T-helper 1 cell treated with Interleukin-12 subunit alpha and Interleukin-12 subunit beta and Interleukin-4 antibody, amounts not matched to agents 30 μg/mL and 1 μg/mL, for 36 hours (primary cell): Measurements from ENCODE around the gene LAMA2.

Source experiments
- H3K27ac Mint-ChIP-seq: one replicate; pipeline ENCODE4 v1.8.0; 2021; ENCODE audit warnings: mild to moderate bottlenecking, mixed read lengths
- H3K27me3 Mint-ChIP-seq: one replicate; pipeline ENCODE4 v1.8.0; 2021; ENCODE audit warnings: low read depth, mixed read lengths
- H3K36me3 Mint-ChIP-seq: one replicate; pipeline ENCODE4 v1.8.0; 2021; ENCODE audit warnings: low read depth, mixed read lengths
- H3K4me1 Mint-ChIP-seq: one replicate; pipeline ENCODE4 v1.8.0; 2021; ENCODE audit warnings: low read depth, mixed read lengths
- H3K4me3 Mint-ChIP-seq: one replicate; pipeline ENCODE4 v1.8.0; 2021; ENCODE audit warnings: mild to moderate bottlenecking, moderate library complexity, mixed read lengths
- H3K9me3 Mint-ChIP-seq: one replicate; pipeline ENCODE4 v1.8.0; 2021; ENCODE audit warnings: mixed read lengths

The LAMA2 gene

DNA sequence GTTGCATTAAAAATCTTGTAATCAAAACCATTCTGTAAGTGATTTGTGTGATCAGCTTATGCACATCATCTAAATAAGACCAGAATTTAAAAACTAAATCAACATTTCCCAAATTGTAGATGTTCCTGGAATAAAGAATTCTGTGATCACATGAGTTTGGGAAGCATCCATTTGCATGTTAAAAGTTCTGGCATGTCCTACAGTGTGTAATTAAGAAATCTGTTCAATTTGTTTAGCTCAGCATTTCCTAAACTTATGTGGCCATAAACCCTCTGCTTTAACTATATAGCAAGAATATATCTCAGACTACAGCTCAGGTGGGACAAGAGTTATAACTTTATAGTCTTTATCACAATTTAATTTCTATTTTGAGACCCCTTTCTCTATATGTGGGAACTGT lies 399.1 kb downstream of the LAMA2 start:
- Mint-ChIP-seq H3K27ac (no peak overlapping the region), H3K4me3 (no peak overlapping the region), H3K4me1 (peaks cover 23% of the 10 kb centered on the region), H3K27me3 (peaks cover 3% of the 10 kb centered on the region), H3K36me3 (peaks cover 2% of the 10 kb centered on the region), H3K9me3 (no peaks in the 10 kb centered on the region)

DNA sequence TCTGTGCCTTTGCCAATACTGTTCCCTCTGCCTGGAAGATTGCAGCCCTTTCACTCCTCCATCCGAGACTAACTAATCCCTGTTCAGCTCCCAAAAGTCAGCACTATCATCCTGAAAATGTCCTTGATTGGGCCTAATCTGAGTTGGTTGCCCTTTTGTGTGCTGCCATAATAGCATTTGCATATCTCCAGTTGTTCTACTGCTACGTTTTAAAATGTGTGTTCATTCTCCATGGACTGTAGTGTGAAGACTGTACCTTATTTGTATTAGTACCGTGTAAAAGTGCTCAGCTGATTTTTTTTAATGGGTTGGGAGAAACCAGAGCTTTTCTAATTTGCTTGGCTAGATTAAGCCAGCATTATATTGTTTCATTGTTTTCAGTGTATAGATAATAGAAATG lies 401.3 kb downstream of the LAMA2 start:
- Mint-ChIP-seq H3K36me3 (peaks cover 2% of the 10 kb centered on the region), H3K4me3 (no peak overlapping the region), H3K27ac (no peak overlapping the region), H3K27me3 (peaks cover 8% of the 10 kb centered on the region), H3K9me3 (no peaks in the 10 kb centered on the region), H3K4me1 (peaks cover 22% of the 10 kb centered on the region)

DNA sequence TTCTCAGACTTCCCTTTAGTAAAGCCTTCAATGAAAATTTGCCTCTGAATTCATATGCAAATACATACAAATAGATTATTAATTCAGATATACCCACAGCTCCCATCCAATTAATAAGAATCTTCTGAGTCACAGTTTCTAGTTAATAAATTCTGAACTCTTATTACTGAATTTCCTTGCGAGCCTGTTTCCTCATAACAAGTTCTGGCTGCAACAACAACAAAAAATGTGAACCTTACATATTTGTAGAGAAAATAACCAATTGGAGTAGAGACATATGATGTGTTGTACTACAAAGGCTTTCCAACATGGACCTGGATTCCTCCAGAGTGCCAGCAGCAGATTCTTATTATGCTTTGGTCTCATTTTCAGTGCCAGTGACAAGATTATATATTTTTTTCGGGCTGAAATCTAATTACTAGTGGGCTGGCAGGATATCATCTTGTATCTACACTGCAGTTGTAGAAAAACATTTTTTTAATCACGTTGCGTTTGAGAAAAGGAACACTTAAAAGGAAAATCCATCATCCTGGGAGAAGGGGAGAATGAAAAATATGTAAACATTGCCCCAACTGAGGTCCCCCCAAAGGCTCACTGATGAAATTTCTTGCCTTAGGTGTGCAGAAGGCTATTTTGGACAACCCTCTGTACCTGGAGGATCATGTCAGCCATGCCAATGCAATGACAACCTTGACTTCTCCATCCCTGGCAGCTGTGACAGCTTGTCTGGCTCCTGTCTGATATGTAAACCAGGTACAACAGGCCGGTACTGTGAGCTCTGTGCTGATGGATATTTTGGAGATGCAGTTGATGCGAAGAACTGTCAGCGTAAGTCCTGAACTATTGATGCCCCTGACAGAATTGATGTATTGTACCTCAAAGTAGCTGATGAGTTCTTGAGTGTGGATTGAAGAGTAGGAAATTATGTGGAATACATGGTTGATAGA lies 404.6 kb downstream of the LAMA2 start:
- Mint-ChIP-seq H3K4me1 (peaks cover 7% of the 10 kb centered on the region), H3K27ac (no peak overlapping the region), H3K4me3 (no peak overlapping the region), H3K36me3 (peaks cover 2% of the 10 kb centered on the region), H3K9me3 (no peaks in the 10 kb centered on the region), H3K27me3 (peaks cover 8% of the 10 kb centered on the region)

DNA sequence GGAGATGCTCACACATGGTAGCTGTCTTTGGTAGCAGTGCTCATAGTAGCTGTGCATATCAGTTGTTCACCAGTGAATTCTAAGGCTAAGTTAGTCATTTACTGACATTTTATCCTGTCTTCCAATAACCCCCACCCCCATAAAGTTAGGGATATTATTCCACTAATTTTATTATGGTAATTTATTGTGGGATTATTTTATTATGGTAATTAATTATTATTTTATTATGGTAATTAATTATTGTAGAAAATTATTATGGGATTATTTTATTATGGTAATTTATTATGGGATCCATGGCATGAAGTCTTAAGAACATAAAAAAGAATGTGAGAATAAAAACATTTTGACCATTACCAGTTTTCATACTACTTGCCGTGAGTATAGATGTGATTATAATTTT lies 406.5 kb downstream of the LAMA2 start:
- Mint-ChIP-seq H3K27ac (no peak overlapping the region), H3K36me3 (no peaks in the 10 kb centered on the region), H3K27me3 (peaks cover 8% of the 10 kb centered on the region), H3K4me3 (no peak overlapping the region), H3K4me1 (peaks cover 3% of the 10 kb centered on the region), H3K9me3 (no peaks in the 10 kb centered on the region)

DNA sequence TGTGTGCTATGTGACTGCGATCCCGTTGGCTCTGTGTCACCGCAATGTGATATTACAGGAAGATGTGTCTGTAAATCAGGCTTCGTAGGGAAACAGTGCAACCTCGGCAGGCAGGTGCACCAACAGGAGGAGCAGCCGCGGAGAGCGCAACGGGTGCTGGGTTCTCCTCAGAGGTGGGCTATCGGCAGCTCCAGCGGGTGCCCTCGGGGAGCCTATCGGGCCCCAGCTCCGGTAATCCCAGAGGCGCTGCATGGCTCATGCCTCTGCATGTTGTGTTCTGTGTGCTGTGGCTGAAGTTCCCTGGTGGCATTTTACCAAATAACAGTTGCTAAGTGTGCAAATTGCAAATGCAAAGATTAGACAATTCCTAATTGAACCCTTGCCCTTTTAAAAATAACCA lies 409.9 kb downstream of the LAMA2 start:
- Mint-ChIP-seq H3K4me3 (no peak overlapping the region), H3K36me3 (no peaks in the 10 kb centered on the region), H3K4me1 (peaks cover 1% of the 10 kb centered on the region), H3K9me3 (no peaks in the 10 kb centered on the region), H3K27ac (no peak overlapping the region), H3K27me3 (peaks cover 10% of the 10 kb centered on the region)

DNA sequence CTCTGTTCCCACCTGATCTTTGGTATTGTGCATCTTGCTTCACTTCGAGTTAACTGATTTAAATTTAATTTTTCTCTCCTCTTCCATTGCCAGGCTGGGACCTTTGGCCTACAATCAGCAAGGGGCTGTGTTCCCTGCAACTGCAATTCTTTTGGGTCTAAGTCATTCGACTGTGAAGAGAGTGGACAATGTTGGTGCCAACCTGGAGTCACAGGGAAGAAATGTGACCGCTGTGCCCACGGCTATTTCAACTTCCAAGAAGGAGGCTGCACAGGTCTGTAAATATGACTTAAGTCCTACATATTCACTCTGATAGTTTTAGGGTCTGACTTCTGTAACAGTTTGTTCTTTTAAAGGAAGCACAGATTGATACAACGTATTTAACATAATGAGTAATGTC lies 414.7 kb downstream of the LAMA2 start:
- Mint-ChIP-seq H3K4me3 (no peak overlapping the region), H3K36me3 (no peaks in the 10 kb centered on the region), H3K4me1 (no peaks in the 10 kb centered on the region), H3K27me3 (peaks cover 17% of the 10 kb centered on the region), H3K27ac (no peak overlapping the region), H3K9me3 (no peaks in the 10 kb centered on the region)

DNA sequence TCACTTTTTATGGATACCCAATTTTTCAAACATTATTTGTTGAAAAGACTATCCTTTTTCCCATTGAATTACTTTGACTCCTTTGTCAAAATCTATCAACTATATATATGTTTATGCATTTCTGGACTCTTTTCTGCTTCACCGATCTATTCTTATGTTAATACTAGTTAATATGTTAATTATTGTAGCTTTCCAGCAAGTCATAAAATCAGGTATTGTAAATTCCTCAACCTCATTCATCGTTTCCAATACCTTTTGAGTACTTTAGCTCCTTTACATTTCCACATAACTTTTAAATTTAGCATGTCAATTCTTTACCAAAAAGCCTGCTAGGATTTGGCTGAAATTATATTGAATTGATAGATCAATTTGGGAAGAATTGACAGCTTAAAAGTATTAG lies 419.7 kb downstream of the LAMA2 start:
- H3K9me3 Mint-ChIP-seq, result no peaks in the 10 kb centered on the region
- no peaks in the 10 kb centered on the region for H3K36me3 Mint-ChIP-seq
- H3K27ac Mint-ChIP-seq, result no peak overlapping the region
- H3K4me1 Mint-ChIP-seq, result no peaks in the 10 kb centered on the region
- no peak overlapping the region for H3K4me3 Mint-ChIP-seq
- peaks cover 18% of the 10 kb centered on the region for H3K27me3 Mint-ChIP-seq

DNA sequence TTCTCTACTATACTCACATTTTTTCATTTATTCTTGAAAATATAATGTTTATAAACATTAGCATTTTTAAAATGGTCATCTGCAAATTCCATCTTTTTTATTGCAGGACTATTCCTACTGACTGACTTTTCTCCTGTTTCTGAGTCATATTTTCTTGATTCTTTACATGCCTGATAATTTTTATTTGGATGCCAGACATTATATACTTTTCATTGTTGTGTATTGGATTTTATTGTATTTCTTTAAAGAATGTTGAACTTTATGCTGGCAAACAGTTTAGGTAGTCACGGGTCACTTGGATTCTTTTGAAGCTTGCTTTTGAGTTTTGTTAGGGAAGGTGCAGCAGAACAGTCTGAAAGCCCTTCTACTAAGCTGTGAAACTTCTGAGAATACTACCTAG lies 423.9 kb downstream of the LAMA2 start:
- Mint-ChIP-seq H3K36me3 (no peaks in the 10 kb centered on the region), H3K27me3 (peaks cover 10% of the 10 kb centered on the region)

DNA sequence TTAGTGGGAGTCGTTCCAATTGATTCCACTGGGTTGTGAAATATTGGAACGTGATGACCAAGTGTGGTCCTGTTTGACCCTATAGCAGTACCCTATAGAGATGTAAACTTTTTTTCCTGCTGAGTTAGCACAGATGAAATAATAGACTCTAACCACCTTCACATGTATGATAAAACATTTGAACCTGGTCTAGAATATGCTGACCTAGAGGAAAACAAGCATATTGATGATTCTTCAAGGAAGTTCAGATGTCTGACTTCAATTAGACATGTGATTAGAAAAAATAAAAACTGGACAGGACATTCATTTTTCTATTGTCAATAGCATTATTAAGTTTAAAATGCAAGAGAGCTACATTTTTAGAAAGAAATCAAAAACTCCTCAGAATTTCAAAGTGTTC lies 424.9 kb downstream of the LAMA2 start:
- H3K36me3 Mint-ChIP-seq, result no peaks in the 10 kb centered on the region
- no peaks in the 10 kb centered on the region for H3K4me1 Mint-ChIP-seq
- peaks cover under 1% of the 10 kb centered on the region for H3K27me3 Mint-ChIP-seq
- no peak overlapping the region for H3K27ac Mint-ChIP-seq
- no peaks in the 10 kb centered on the region for H3K9me3 Mint-ChIP-seq
- no peak overlapping the region for H3K4me3 Mint-ChIP-seq

More for the DNA sequence above, 423.9 kb downstream of the LAMA2 start:
- Mint-ChIP-seq H3K4me3 (no peak overlapping the region), H3K4me1 (no peaks in the 10 kb centered on the region), H3K9me3 (no peaks in the 10 kb centered on the region), H3K27ac (no peak overlapping the region)

DNA sequence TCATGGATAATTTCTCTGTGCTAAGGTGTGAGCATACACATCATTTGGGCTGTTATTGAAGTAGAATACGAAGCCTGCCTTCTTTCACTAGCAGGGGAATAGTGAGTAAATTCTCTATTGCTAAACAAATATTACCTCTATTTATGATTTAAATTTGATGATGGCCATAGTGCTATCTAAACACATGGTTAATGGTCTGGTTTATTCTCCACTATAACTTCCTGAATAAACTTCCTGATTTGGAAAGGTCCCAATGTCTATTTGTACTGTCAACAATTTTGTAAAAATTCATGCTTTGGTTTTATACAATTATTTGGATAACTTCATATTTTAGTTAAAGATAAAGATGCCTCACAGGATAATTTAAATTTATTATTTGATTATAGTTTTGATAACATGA lies 426.2 kb downstream of the LAMA2 start:
- no peaks in the 10 kb centered on the region for H3K27me3 Mint-ChIP-seq
- H3K27ac Mint-ChIP-seq, result no peak overlapping the region
- no peak overlapping the region for H3K4me3 Mint-ChIP-seq
- H3K9me3 Mint-ChIP-seq, result no peaks in the 10 kb centered on the region
- H3K4me1 Mint-ChIP-seq, result no peaks in the 10 kb centered on the region
- H3K36me3 Mint-ChIP-seq, result no peaks in the 10 kb centered on the region

DNA sequence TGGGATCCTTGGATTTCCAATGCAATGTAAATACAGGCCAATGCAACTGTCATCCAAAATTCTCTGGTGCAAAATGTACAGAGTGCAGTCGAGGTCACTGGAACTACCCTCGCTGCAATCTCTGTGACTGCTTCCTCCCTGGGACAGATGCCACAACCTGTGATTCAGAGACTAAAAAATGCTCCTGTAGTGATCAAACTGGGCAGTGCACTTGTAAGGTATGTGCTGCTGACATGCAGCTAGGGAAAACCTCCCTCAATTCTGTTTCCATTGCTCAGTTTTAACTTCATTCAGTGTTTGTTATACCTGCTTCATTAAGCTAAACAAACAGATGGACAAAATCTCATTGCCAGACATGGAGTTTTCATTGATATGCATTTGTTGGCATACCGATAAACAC lies 429.9 kb downstream of the LAMA2 start:
- no peaks in the 10 kb centered on the region for H3K4me1 Mint-ChIP-seq
- no peak overlapping the region for H3K4me3 Mint-ChIP-seq
- H3K27ac Mint-ChIP-seq, result no peak overlapping the region
- H3K9me3 Mint-ChIP-seq, result no peaks in the 10 kb centered on the region
- H3K27me3 Mint-ChIP-seq, result peaks cover 4% of the 10 kb centered on the region
- H3K36me3 Mint-ChIP-seq, result no peaks in the 10 kb centered on the region

DNA sequence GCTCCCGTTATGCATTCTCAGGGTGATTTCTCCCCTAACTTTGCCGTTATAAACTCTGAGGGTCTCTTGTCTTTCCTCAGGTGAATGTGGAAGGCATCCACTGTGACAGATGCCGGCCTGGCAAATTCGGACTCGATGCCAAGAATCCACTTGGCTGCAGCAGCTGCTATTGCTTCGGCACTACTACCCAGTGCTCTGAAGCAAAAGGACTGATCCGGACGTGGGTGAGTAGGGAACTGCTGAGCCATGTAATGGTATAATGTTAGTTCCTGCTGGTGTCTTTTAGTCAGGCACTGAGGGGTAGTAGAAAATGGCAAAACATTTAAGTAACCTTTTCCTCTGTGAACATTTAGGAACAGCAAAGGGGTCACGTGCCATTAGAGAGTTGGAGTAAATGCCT lies 431.6 kb downstream of the LAMA2 start:
- no peak overlapping the region for H3K4me3 Mint-ChIP-seq
- no peaks in the 10 kb centered on the region for H3K36me3 Mint-ChIP-seq
- H3K27ac Mint-ChIP-seq, result no peak overlapping the region
- no peaks in the 10 kb centered on the region for H3K4me1 Mint-ChIP-seq
- peaks cover 10% of the 10 kb centered on the region for H3K27me3 Mint-ChIP-seq
- H3K9me3 Mint-ChIP-seq, result no peaks in the 10 kb centered on the region

DNA sequence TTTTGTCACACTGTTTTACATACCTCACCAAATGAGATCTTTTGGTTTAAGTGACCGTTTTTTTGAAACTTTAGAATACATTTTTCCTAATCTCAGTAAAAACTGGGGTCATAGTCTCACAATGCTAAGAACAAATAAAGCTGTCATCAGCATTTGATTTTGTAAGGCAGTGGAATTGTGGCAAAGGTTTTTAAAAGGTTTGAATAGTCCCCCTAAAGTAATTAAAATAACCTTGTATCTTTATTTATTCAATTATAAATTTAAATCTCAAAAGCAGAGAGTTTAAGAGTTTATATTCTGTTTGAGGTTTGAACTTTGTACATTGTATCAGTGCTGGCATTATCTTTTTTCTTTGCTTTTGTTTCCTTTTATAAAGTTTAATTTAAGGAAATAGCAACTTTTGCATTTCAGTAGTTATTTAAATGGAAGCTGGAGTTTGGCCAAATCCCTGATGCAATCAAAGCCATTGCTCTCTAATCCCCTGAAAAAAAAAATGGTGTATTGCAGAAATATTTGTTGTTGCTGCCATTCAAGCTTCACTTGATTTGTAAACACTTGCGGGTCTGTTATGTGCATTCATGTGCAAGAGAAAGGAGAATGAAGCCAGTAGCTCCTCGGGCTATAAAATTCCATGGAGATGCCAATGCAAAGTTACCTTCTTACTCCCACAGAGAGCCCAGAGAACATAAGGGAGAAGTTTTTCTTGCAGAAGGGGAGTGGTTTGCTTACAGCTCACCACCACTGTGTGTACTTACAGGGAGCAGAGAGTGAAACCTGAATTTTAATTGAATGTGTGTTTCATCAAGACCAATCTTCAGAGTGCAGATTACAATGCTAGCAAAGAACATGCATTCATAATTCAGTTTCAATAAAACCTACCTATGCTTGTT lies 435.2 kb downstream of the LAMA2 start:
- Mint-ChIP-seq H3K27ac (no peak overlapping the region), H3K27me3 (peaks cover 14% of the 10 kb centered on the region), H3K4me3 (no peak overlapping the region), H3K9me3 (no peaks in the 10 kb centered on the region), H3K36me3 (no peaks in the 10 kb centered on the region), H3K4me1 (no peaks in the 10 kb centered on the region)

DNA sequence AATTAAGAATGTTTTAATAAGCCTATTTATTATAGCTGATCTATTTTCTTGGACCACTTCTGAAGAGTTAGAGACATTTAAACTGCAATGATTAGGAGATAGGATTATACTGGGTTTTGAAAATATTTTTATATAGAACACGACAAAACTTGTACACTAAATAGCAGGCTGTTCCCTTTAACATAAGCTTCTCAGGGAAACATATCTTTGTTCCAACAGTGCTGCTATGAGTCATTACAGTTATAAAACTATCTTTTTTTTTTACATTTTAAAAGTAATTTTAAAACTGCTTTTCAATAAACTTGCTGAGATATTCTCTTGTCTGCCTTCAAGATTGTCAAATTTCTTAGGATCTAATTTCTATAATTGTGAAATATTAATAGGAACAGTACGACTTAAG lies 438.0 kb downstream of the LAMA2 start:
- Mint-ChIP-seq H3K27me3 (peaks cover 14% of the 10 kb centered on the region), H3K27ac (no peak overlapping the region), H3K36me3 (no peaks in the 10 kb centered on the region), H3K4me3 (no peak overlapping the region), H3K4me1 (no peaks in the 10 kb centered on the region), H3K9me3 (no peaks in the 10 kb centered on the region)

DNA sequence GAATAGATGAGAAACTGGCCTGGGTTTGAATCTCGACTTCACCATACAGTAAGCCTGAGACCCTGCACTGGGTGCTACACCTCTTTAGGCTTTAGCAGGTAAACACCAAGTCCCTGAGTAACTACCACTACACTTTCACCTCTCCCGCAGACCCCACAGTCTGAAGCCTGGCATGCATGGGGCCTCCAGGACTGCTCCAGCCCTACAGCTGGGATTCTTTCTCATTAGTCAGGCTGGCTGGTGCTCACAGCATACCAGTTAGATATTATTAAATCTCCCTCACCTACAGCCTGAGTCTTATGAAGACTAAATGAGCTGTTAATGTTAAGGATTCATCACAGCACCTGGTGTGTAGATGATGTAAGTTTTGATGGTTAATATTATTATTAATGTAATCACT lies 438.4 kb downstream of the LAMA2 start:
- Mint-ChIP-seq H3K4me3 (no peak overlapping the region), H3K9me3 (no peaks in the 10 kb centered on the region), H3K36me3 (no peaks in the 10 kb centered on the region), H3K27me3 (peaks cover 14% of the 10 kb centered on the region), H3K4me1 (no peaks in the 10 kb centered on the region), H3K27ac (no peak overlapping the region)
